ENCODE results near the gene CCDC201. TPM values are rescaled to one million over a fixed set of nuclear protein-coding genes. Genes with fewer than 3 reads are reported as not detected.

The CCDC201 gene
- total RNA-seq, 2 experiments from 2014 or later: not detected

DNA sequence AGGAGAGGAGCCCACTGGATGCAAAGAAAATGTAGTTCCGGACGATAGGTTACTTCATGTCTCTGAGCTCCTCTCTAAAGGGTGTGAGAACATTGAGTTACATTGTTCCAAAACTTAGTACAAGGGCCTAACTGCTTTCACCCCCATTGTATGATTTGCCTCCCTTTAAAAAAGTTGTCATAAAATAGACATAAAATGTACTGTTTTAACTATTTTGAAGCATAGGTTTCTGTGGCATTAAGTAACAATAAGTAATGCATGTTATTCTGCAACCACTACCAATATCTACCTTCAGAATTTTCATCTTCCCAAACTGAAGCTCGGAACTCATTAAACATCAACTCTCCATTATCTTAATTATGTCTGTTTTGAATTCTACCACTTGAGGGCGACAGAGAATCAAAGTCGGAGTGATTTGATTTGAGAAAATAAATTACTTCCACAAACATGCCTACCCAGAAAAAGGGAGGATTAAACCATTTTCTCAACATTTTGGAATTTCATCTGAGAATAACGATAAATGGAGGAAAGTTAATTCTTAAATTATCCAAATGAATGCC lies 18.1 kb upstream of the CCDC201 start:
- Mint-ChIP-seq H3K36me3 (ENCODE audit: low read depth) (no peaks in the 10 kb centered on the region), H3K27ac (no peak overlapping the region), H3K27me3 (peaks cover 48% of the 10 kb centered on the region), H3K4me1 (peaks cover 2% of the 10 kb centered on the region), H3K4me3 (no peak overlapping the region), H3K9me3 (no peaks in the 10 kb centered on the region)
- ChIA-PET CTCF (interaction anchor here (0.6 kb wide), 1 partner anchor 1219 kb away, joined by 3 read pairs; no protein-coding TSS in a partner anchor), POLR2A (no interaction called here)
- no peak for DNase-seq

DNA sequence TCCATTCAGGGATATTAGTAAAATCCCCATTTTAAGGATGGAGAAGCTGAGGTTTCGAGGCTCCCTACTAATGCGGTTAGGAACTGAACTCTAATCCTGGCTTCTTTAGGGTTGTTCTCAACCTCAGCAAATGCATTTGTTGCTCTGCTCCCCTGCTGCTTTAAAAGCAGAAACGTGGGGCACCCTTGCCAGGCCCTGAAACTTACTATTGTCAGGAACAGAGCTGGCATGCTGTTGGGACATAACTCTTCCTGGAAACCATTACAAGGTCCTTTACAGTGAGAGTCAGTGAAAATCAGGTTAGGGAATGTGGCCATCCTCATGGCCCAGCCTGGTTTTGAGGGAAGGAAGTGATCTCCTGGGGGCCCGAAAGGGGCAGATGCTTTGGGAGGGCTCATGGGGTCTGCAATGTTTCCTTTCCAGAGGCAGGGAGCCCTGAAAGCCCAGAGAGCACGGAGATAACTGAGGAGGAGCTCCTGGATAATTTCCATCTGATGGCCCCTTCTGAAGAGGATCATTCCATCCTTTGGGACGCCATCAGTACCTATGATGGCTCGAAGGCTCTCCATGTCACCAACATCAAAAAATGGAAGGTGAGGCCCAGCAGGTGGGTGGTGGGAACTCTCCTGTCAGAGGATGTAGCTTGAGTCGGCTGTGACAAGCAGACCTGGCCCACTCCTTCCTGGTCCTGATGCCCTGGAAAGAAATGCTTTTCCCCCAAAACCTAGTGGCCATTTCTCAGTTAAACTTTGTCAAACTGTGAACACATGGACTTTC lies 17.4 kb upstream of the CCDC201 start:
- POLR2A ChIA-PET: no interaction called here
- DNase-seq: no peak
- no peaks in the 10 kb centered on the region for H3K36me3 Mint-ChIP-seq (ENCODE audit: low read depth)
- H3K27ac Mint-ChIP-seq: no peak overlapping the region
- H3K27me3 Mint-ChIP-seq: peaks cover 50% of the 10 kb centered on the region
- H3K9me3 Mint-ChIP-seq: no peaks in the 10 kb centered on the region
- peaks cover 2% of the 10 kb centered on the region for H3K4me1 Mint-ChIP-seq
- no peak overlapping the region for H3K4me3 Mint-ChIP-seq
- CTCF ChIA-PET: no interaction called here

GRCh38 chr7:45889367-45890067 lies 16.6 kb upstream of the CCDC201 start:
- H3K36me3 Mint-ChIP-seq (ENCODE audit: low read depth): no peaks in the 10 kb centered on the region
- CTCF ChIA-PET: no interaction called here
- H3K4me3 Mint-ChIP-seq: no peak overlapping the region
- POLR2A ChIA-PET: no interaction called here
- peaks cover 2% of the 10 kb centered on the region for H3K4me1 Mint-ChIP-seq
- no peak for DNase-seq
- H3K27me3 Mint-ChIP-seq: peaks cover 53% of the 10 kb centered on the region
- no peak overlapping the region for H3K27ac Mint-ChIP-seq
- no peaks in the 10 kb centered on the region for H3K9me3 Mint-ChIP-seq

GRCh38 chr7:45888993-45889366 lies 16.1 kb upstream of the CCDC201 start:
- Mint-ChIP-seq H3K9me3 (no peaks in the 10 kb centered on the region), H3K27ac (no peak overlapping the region), H3K4me3 (no peak overlapping the region), H3K4me1 (peaks cover 2% of the 10 kb centered on the region), H3K27me3 (peaks cover 55% of the 10 kb centered on the region), H3K36me3 (ENCODE audit: low read depth) (no peaks in the 10 kb centered on the region)
- ChIA-PET CTCF (no interaction called here), POLR2A (no interaction called here)
- DNase-seq: no peak

GRCh38 chr7:45888185-45888992 lies 15.5 kb upstream of the CCDC201 start, which contains the start of gene IGFBP1:
Gene IGFBP1, plus strand, starts transcription at chr7:45888488. Its CDS starts 165 bp downstream, at chr7:45888653.
- H3K9me3 Mint-ChIP-seq: no peaks in the 10 kb centered on the region
- DNase-seq: no peak
- H3K27me3 Mint-ChIP-seq: peaks cover 52% of the 10 kb centered on the region
- H3K4me3 Mint-ChIP-seq: no peak within 1 kb of the TSS
- no peaks in the 10 kb centered on the region for H3K36me3 Mint-ChIP-seq (ENCODE audit: low read depth)
- POLR2A ChIA-PET: no interaction called here
- H3K27ac Mint-ChIP-seq: no peak within 1 kb of the TSS
- CTCF ChIA-PET: no interaction called here
- H3K4me1 Mint-ChIP-seq: peaks cover 2% of the 10 kb centered on the region

- Mint-ChIP-seq H3K4me1 (peaks cover 2% of the 10 kb centered on the region), H3K9me3 (no peaks in the 10 kb centered on the region), H3K36me3 (ENCODE audit: low read depth) (no peaks in the 10 kb centered on the region), H3K27me3 (peaks cover 55% of the 10 kb centered on the region), H3K27ac (no peak overlapping the region), H3K4me3 (no peak overlapping the region)
- CTCF ChIA-PET: no interaction called here
- no peak for DNase-seq
- POLR2A ChIA-PET: no interaction called here
Measured at GRCh38 chr7:45886931-45887667, 14.2 kb upstream of the CCDC201 start.

- peaks cover 45% of the 10 kb centered on the region for H3K27me3 Mint-ChIP-seq
- no peak overlapping the region for H3K4me3 Mint-ChIP-seq
- no peaks in the 10 kb centered on the region for H3K36me3 Mint-ChIP-seq (ENCODE audit: low read depth)
- ChIA-PET POLR2A (no interaction called here), CTCF (no interaction called here)
- peaks cover 2% of the 10 kb centered on the region for H3K4me1 Mint-ChIP-seq
- DNase-seq: no peak
- H3K9me3 Mint-ChIP-seq: no peaks in the 10 kb centered on the region
- H3K27ac Mint-ChIP-seq: no peak overlapping the region
Measured at GRCh38 chr7:45885264-45885882, 12.5 kb upstream of the CCDC201 start.

- H3K27me3 Mint-ChIP-seq: peaks cover 35% of the 10 kb centered on the region
- H3K9me3 Mint-ChIP-seq: no peaks in the 10 kb centered on the region
- H3K4me1 Mint-ChIP-seq: peaks cover 2% of the 10 kb centered on the region
- DNase-seq: no peak
- CTCF ChIA-PET: no interaction called here
- H3K36me3 Mint-ChIP-seq (ENCODE audit: low read depth): no peaks in the 10 kb centered on the region
- H3K4me3 Mint-ChIP-seq: no peak overlapping the region
- H3K27ac Mint-ChIP-seq: no peak overlapping the region
- POLR2A ChIA-PET: no interaction called here
Measured at GRCh38 chr7:45884136-45884535, 11.3 kb upstream of the CCDC201 start.

DNA sequence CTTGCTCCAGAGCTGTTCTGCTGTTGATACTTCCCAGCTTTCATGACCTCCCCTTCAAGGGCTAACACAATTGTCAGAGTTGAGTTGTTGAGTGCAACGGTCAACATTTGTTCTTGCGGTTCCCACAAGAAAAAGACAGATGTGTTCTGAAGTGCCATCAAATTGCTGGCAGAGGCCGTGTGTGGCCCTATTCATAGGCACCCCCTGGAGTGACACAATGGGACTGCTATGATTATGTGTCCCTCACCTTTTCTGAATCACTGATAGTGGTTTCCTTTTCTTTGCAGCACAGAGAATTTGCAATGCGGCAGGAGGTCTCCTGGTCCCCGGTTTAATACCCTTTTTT lies 9.6 kb upstream of the CCDC201 start:
- H3K4me3 Mint-ChIP-seq: no peak overlapping the region
- no peaks in the 10 kb centered on the region for H3K4me1 Mint-ChIP-seq
- peaks cover 23% of the 10 kb centered on the region for H3K27me3 Mint-ChIP-seq
- CTCF ChIA-PET: no interaction called here
- POLR2A ChIA-PET: no interaction called here
- no peak for DNase-seq
- H3K9me3 Mint-ChIP-seq: no peaks in the 10 kb centered on the region
- no peak overlapping the region for H3K27ac Mint-ChIP-seq
- H3K36me3 Mint-ChIP-seq (ENCODE audit: low read depth): no peaks in the 10 kb centered on the region

- Mint-ChIP-seq H3K36me3 (ENCODE audit: low read depth) (no peaks in the 10 kb centered on the region), H3K4me3 (no peak overlapping the region), H3K27ac (no peak overlapping the region), H3K27me3 (peaks cover 18% of the 10 kb centered on the region), H3K4me1 (no peaks in the 10 kb centered on the region), H3K9me3 (no peaks in the 10 kb centered on the region)
- no peak for DNase-seq
- ChIA-PET POLR2A (no interaction called here), CTCF (no interaction called here)
Measured at GRCh38 chr7:45881759-45882464, 9.0 kb upstream of the CCDC201 start.

GRCh38 chr7:45881280-45881758 lies 8.4 kb upstream of the CCDC201 start:
- DNase-seq: no peak
- H3K27me3 Mint-ChIP-seq: peaks cover 12% of the 10 kb centered on the region
- ChIA-PET POLR2A (no interaction called here), CTCF (no interaction called here)
- H3K4me3 Mint-ChIP-seq: no peak overlapping the region
- no peaks in the 10 kb centered on the region for H3K36me3 Mint-ChIP-seq (ENCODE audit: low read depth)
- no peak overlapping the region for H3K27ac Mint-ChIP-seq
- no peaks in the 10 kb centered on the region for H3K4me1 Mint-ChIP-seq
- H3K9me3 Mint-ChIP-seq: no peaks in the 10 kb centered on the region

DNA sequence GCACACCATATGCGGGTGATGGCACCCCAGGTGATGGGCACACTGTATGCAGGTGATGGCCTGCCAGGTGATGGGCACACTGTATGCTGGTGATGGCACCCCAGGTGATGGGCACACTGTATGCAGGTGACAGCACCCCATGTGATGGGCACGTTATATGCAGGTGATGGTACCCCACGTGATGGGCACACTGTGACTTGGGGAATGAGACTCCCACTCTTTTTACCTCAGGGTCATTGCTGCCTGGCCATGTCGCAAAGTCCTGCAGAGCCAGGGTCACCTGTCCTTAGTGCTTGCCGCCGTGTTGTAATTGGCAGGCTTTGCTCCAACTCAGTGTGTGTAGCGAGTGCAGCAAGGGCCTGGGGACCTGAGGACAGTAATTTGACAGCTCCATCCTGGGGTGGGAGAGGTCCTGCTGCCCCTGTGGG lies 7.6 kb upstream of the CCDC201 start:
- ChIA-PET CTCF (no interaction called here), POLR2A (no interaction called here)
- H3K4me1 Mint-ChIP-seq: no peaks in the 10 kb centered on the region
- H3K4me3 Mint-ChIP-seq: no peak overlapping the region
- peaks cover 9% of the 10 kb centered on the region for H3K27me3 Mint-ChIP-seq
- no peak overlapping the region for H3K27ac Mint-ChIP-seq
- no peaks in the 10 kb centered on the region for H3K9me3 Mint-ChIP-seq
- H3K36me3 Mint-ChIP-seq (ENCODE audit: low read depth): no peaks in the 10 kb centered on the region
- no peak for DNase-seq
